ENCODE data around the gene SLC22A3.
"Not testable (repeated sequence)": the region's sequence is repeated elsewhere in the genome, so short reads cannot be mapped to it uniquely, and the experiment has no call there.

SLC22A3 gene

DNA sequence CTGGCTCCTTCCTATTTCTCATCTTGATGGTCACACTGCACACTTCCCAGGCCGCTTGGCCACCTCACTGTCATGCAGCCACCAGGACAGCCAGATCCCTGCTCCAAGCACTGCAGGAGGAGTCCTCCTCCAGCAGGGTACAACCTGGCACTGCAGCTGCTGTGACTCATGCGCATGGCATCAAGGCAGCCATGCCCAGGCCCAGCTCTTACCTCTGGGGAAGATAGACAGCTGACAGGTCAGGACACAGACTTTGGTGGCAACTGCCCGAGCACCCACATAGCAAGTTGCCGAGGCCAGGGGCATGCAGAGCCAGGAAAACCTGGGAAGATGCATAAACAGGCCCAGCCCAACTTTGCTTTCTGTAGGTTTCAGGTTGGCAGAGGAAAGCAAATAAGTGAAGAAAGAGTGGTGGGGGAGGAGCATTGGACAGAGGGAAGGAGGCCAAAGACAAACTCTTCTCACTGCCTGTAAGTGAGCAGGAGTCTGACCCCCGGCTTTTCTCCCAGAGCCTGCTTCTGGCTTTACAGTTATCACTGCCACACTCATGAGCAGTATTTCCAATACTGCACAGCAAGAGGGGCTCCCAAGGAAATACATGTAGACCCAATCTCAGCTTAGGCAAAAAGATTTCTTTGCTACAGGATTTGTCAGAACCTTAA, 38.8 kb downstream of the SLC22A3 start:
- Histone ChIP-seq H3K36me3 (ENCODE audit: control insufficient read depth in 1 of 2, insufficient read depth in 2 of 2, low read length in 2 of 2) (no peaks in the 10 kb centered on the region), H3K9me3 (ENCODE audit: control insufficient read depth in 1 of 2, low read length in 2 of 2) (peaks cover 0 to 3% of the 10 kb centered on the region in 2 donors), H3K4me3 (ENCODE audit: low read depth in 1 of 2, low read length in 2 of 2) (no peak overlapping the region), H3K4me1 (ENCODE audit: control insufficient read depth in 1 of 2, insufficient read depth in 2 of 2, low read length in 2 of 2) (peaks cover 14 to 31% of the 10 kb centered on the region in 2 donors), H3K27me3 (ENCODE audit: control insufficient read depth in 1 of 2, insufficient read depth in 2 of 2, low read length in 2 of 2) (peaks cover 0 to 2% of the 10 kb centered on the region in 2 donors), H3K27ac (ENCODE audit: low read depth, low read length) (no peak overlapping the region), H3K9ac (ENCODE audit: low read depth in 1 of 2, low read length in 2 of 2) (no peak overlapping the region)

GRCh38 chr6:160387916-160388643, 39.9 kb downstream of the SLC22A3 start:
- no peak overlapping the region for H3K4me3 ChIP-seq (ENCODE audit: low read depth in 1 of 2, low read length in 2 of 2)
- H3K4me1 ChIP-seq (ENCODE audit: control insufficient read depth in 1 of 2, insufficient read depth in 2 of 2, low read length in 2 of 2): peaks cover 16 to 33% of the 10 kb centered on the region in 2 donors
- no peaks in the 10 kb centered on the region for H3K9me3 ChIP-seq (ENCODE audit: control insufficient read depth in 1 of 2, low read length in 2 of 2)
- H3K27me3 ChIP-seq (ENCODE audit: control insufficient read depth in 1 of 2, insufficient read depth in 2 of 2, low read length in 2 of 2): peaks cover 0 to 2% of the 10 kb centered on the region in 2 donors
- H3K9ac ChIP-seq (ENCODE audit: low read depth in 1 of 2, low read length in 2 of 2): no peak overlapping the region
- H3K27ac ChIP-seq (ENCODE audit: low read depth, low read length): no peak overlapping the region
- H3K36me3 ChIP-seq (ENCODE audit: control insufficient read depth in 1 of 2, insufficient read depth in 2 of 2, low read length in 2 of 2): no peaks in the 10 kb centered on the region

GRCh38 chr6:160388922-160389321, 40.7 kb downstream of the SLC22A3 start:
- Histone ChIP-seq H3K9me3 (ENCODE audit: control insufficient read depth in 1 of 2, low read length in 2 of 2) (no peaks in the 10 kb centered on the region), H3K9ac (ENCODE audit: low read depth in 1 of 2, low read length in 2 of 2) (no peak overlapping the region), H3K36me3 (ENCODE audit: control insufficient read depth in 1 of 2, insufficient read depth in 2 of 2, low read length in 2 of 2) (no peaks in the 10 kb centered on the region), H3K4me1 (ENCODE audit: control insufficient read depth in 1 of 2, insufficient read depth in 2 of 2, low read length in 2 of 2) (peaks cover 16 to 33% of the 10 kb centered on the region in 2 donors), H3K27me3 (ENCODE audit: control insufficient read depth in 1 of 2, insufficient read depth in 2 of 2, low read length in 2 of 2) (peaks cover 0 to 2% of the 10 kb centered on the region in 2 donors), H3K27ac (ENCODE audit: low read depth, low read length) (no peak overlapping the region), H3K4me3 (ENCODE audit: low read depth in 1 of 2, low read length in 2 of 2) (no peak overlapping the region)

GRCh38 chr6:160391419-160392116, 43.4 kb downstream of the SLC22A3 start:
- no peak overlapping the region for H3K9ac ChIP-seq (ENCODE audit: low read depth in 1 of 2, low read length in 2 of 2)
- H3K4me1 ChIP-seq (ENCODE audit: control insufficient read depth in 1 of 2, insufficient read depth in 2 of 2, low read length in 2 of 2): peaks cover 15 to 25% of the 10 kb centered on the region in 2 donors
- no peaks in the 10 kb centered on the region for H3K27me3 ChIP-seq (ENCODE audit: control insufficient read depth in 1 of 2, insufficient read depth in 2 of 2, low read length in 2 of 2)
- no peaks in the 10 kb centered on the region for H3K9me3 ChIP-seq (ENCODE audit: control insufficient read depth in 1 of 2, low read length in 2 of 2)
- peak overlapping the region in 1 of 2 donors; percentile 6 for H3K4me3 ChIP-seq (ENCODE audit: low read depth in 1 of 2, low read length in 2 of 2)
- H3K27ac ChIP-seq (ENCODE audit: low read depth, low read length): no peak overlapping the region
- H3K36me3 ChIP-seq (ENCODE audit: control insufficient read depth in 1 of 2, insufficient read depth in 2 of 2, low read length in 2 of 2): no peaks in the 10 kb centered on the region

- H3K4me3 ChIP-seq (ENCODE audit: low read depth in 1 of 2, low read length in 2 of 2); H3K36me3 ChIP-seq (ENCODE audit: control insufficient read depth in 1 of 2, insufficient read depth in 2 of 2, low read length in 2 of 2); H3K27ac ChIP-seq (ENCODE audit: low read depth, low read length); H3K9ac ChIP-seq (ENCODE audit: low read depth in 1 of 2, low read length in 2 of 2); H3K9me3 ChIP-seq (ENCODE audit: control insufficient read depth in 1 of 2, low read length in 2 of 2); H3K27me3 ChIP-seq (ENCODE audit: control insufficient read depth in 1 of 2, insufficient read depth in 2 of 2, low read length in 2 of 2): not testable (repeated sequence)
- H3K4me1 ChIP-seq (ENCODE audit: control insufficient read depth in 1 of 2, insufficient read depth in 2 of 2, low read length in 2 of 2): peaks cover 9 to 15% of the 10 kb centered on the region in 2 donors
Measured at GRCh38 chr6:160393442-160393841, 45.3 kb downstream of the SLC22A3 start.

GRCh38 chr6:160393891-160394653, 45.9 kb downstream of the SLC22A3 start:
- no peaks in the 10 kb centered on the region for H3K9me3 ChIP-seq (ENCODE audit: control insufficient read depth in 1 of 2, low read length in 2 of 2)
- H3K27ac ChIP-seq (ENCODE audit: low read depth, low read length): no peak overlapping the region
- no peaks in the 10 kb centered on the region for H3K27me3 ChIP-seq (ENCODE audit: control insufficient read depth in 1 of 2, insufficient read depth in 2 of 2, low read length in 2 of 2)
- no peak overlapping the region for H3K9ac ChIP-seq (ENCODE audit: low read depth in 1 of 2, low read length in 2 of 2)
- H3K4me1 ChIP-seq (ENCODE audit: control insufficient read depth in 1 of 2, insufficient read depth in 2 of 2, low read length in 2 of 2): peaks cover 14 to 21% of the 10 kb centered on the region in 2 donors
- H3K4me3 ChIP-seq (ENCODE audit: low read depth in 1 of 2, low read length in 2 of 2): no peak overlapping the region
- no peaks in the 10 kb centered on the region for H3K36me3 ChIP-seq (ENCODE audit: control insufficient read depth in 1 of 2, insufficient read depth in 2 of 2, low read length in 2 of 2)

DNA sequence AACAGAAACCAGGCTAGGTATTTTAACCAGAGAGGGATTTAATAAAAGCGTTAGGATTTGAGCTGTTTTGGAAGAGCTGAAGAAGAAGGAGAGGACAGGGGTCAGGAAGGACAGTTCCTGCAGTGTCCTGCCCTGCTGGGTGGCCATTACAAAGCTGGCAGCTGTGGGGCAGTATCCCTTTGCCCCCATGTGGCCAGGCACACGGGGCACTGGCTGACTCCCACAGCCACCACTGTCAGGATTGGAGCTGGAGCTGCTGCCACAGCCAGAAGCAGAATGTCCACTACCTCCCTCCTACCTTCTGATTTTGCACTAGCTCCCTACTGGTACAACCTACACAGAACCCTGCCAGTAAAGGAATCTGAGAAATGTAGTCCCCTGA, 46.5 kb downstream of the SLC22A3 start:
- no peaks in the 10 kb centered on the region for H3K9me3 ChIP-seq (ENCODE audit: control insufficient read depth in 1 of 2, low read length in 2 of 2)
- no peak overlapping the region for H3K9ac ChIP-seq (ENCODE audit: low read depth in 1 of 2, low read length in 2 of 2)
- no peak overlapping the region for H3K27ac ChIP-seq (ENCODE audit: low read depth, low read length)
- H3K27me3 ChIP-seq (ENCODE audit: control insufficient read depth in 1 of 2, insufficient read depth in 2 of 2, low read length in 2 of 2): no peaks in the 10 kb centered on the region
- no peaks in the 10 kb centered on the region for H3K36me3 ChIP-seq (ENCODE audit: control insufficient read depth in 1 of 2, insufficient read depth in 2 of 2, low read length in 2 of 2)
- H3K4me1 ChIP-seq (ENCODE audit: control insufficient read depth in 1 of 2, insufficient read depth in 2 of 2, low read length in 2 of 2): peaks cover 14 to 24% of the 10 kb centered on the region in 2 donors
- H3K4me3 ChIP-seq (ENCODE audit: low read depth in 1 of 2, low read length in 2 of 2): no peak overlapping the region

DNA sequence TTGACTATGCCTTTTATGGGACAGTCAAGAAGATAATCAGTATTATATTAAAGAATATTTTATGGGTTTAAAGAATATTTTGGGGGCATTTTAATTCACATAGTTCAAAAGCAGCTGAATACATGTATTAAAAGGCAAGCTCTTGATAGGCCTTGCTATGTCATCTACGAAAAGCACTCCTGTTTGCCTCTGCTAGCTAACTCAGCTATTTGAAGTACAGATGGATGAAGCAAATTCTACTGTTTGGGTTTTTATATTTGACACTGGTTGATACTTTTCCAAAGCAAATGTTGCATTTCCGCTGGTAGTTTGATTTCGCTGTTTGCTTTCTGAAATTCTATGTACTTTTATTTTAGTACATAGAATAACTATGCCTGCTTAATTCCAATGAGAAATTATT, 47.0 kb downstream of the SLC22A3 start:
- Histone ChIP-seq H3K27ac (ENCODE audit: low read depth, low read length) (no peak overlapping the region), H3K4me1 (ENCODE audit: control insufficient read depth in 1 of 2, insufficient read depth in 2 of 2, low read length in 2 of 2) (peaks cover 14 to 24% of the 10 kb centered on the region in 2 donors), H3K9ac (ENCODE audit: low read depth in 1 of 2, low read length in 2 of 2) (no peak overlapping the region), H3K27me3 (ENCODE audit: control insufficient read depth in 1 of 2, insufficient read depth in 2 of 2, low read length in 2 of 2) (no peaks in the 10 kb centered on the region), H3K36me3 (ENCODE audit: control insufficient read depth in 1 of 2, insufficient read depth in 2 of 2, low read length in 2 of 2) (no peaks in the 10 kb centered on the region), H3K9me3 (ENCODE audit: control insufficient read depth in 1 of 2, low read length in 2 of 2) (no peaks in the 10 kb centered on the region), H3K4me3 (ENCODE audit: low read depth in 1 of 2, low read length in 2 of 2) (no peak overlapping the region)

- H3K4me3 ChIP-seq (ENCODE audit: low read depth in 1 of 2, low read length in 2 of 2): no peak overlapping the region
- no peak overlapping the region for H3K9ac ChIP-seq (ENCODE audit: low read depth in 1 of 2, low read length in 2 of 2)
- no peaks in the 10 kb centered on the region for H3K36me3 ChIP-seq (ENCODE audit: control insufficient read depth in 1 of 2, insufficient read depth in 2 of 2, low read length in 2 of 2)
- H3K9me3 ChIP-seq (ENCODE audit: control insufficient read depth in 1 of 2, low read length in 2 of 2): no peaks in the 10 kb centered on the region
- H3K4me1 ChIP-seq (ENCODE audit: control insufficient read depth in 1 of 2, insufficient read depth in 2 of 2, low read length in 2 of 2): peaks cover 10 to 18% of the 10 kb centered on the region in 2 donors
- H3K27me3 ChIP-seq (ENCODE audit: control insufficient read depth in 1 of 2, insufficient read depth in 2 of 2, low read length in 2 of 2): no peaks in the 10 kb centered on the region
- H3K27ac ChIP-seq (ENCODE audit: low read depth, low read length): no peak overlapping the region
Measured at GRCh38 chr6:160396292-160396691, 48.1 kb downstream of the SLC22A3 start.

Measured in duodenal mucosa (tissue), 2 donors.